Omental fat pad (tissue), 4 donors: Measurements from ENCODE around the gene NTRK2. TPM values are rescaled to one million over a fixed set of nuclear protein-coding genes. Genes with fewer than 3 reads are reported as not detected.

Experiments used
- ATAC-seq: fragments of 150-250 bp; one replicate; pipeline ENCODE4 v1.9.1; 2016; ENCODE audit warnings: mild to moderate bottlenecking, moderate library complexity; ENCODE audit not compliant: low FRiP score
- DNase-seq: peaks from one replicate; pipeline ENCODE4 v3.0.0-alpha.2; 2019; ENCODE audit warnings: low spot score
- total RNA-seq, 4 donors: library from RNA; depleted of rRNA; stranded (reverse); fragments of >200 nt; gene quantifications; one replicate each; pipeline ENCODE4 v1.1.0, GENCODE V29; 2016
- TF ChIP-seq, protein P1 (sequence below), 3 donors: fragments of 450-650 bp; IDR thresholded peaks; one replicate each; pipeline ENCODE4 v1.5.1; 2016 to 2017; ENCODE audit warnings: antibody characterized with exemption in 3 of 3, mild to moderate bottlenecking in 3 of 3, moderate library complexity in 2 of 3

Gene NTRK2
- total RNA-seq, 4 donors from 2014 or later = 13.9 to 20.2 (median 16.1) TPM

- DNase-seq (no peak), ATAC-seq (no peak)
- TF ChIP-seq, protein P1, sequence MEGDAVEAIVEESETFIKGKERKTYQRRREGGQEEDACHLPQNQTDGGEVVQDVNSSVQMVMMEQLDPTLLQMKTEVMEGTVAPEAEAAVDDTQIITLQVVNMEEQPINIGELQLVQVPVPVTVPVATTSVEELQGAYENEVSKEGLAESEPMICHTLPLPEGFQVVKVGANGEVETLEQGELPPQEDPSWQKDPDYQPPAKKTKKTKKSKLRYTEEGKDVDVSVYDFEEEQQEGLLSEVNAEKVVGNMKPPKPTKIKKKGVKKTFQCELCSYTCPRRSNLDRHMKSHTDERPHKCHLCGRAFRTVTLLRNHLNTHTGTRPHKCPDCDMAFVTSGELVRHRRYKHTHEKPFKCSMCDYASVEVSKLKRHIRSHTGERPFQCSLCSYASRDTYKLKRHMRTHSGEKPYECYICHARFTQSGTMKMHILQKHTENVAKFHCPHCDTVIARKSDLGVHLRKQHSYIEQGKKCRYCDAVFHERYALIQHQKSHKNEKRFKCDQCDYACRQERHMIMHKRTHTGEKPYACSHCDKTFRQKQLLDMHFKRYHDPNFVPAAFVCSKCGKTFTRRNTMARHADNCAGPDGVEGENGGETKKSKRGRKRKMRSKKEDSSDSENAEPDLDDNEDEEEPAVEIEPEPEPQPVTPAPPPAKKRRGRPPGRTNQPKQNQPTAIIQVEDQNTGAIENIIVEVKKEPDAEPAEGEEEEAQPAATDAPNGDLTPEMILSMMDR (IDR thresholded peaks at IDR 0.05) = no peak
Observed at GRCh38 chr9:85016384-85017006, 347.0 kb downstream of the NTRK2 start.

GRCh38 chr9:85020791-85021190, 351.3 kb downstream of the NTRK2 start:
- DNase-seq (no peak), ATAC-seq (no peak)
- TF ChIP-seq, protein P1 (IDR thresholded peaks at IDR 0.05) = no peak

- ATAC-seq = no peak
- TF ChIP-seq, protein P1 (IDR thresholded peaks at IDR 0.05) = no peak
- no peak for DNase-seq
Observed at GRCh38 chr9:85021686-85022085, 352.2 kb downstream of the NTRK2 start.

DNA sequence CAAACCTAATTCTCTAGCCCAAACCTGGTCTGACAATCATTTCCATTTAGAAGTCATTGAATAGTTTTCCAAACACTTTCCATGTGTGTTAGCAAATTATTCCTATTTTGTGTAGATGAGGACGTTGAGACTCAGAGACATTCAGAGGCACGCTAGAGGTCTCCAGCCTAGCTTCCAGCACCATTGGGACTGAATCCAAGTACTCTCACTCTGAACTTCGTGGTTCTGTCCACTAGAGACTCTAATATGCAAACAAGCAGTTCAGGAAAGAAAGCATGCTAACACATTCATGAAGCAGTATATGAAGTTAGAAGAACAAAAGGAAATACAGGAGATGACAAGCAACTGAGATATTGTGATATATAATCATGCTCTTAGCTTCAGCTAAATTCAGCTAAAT, 354.8 kb downstream of the NTRK2 start:
- ATAC-seq (no peak), DNase-seq (no peak)
- TF ChIP-seq, protein P1 (IDR thresholded peaks at IDR 0.05) = no peak

DNA sequence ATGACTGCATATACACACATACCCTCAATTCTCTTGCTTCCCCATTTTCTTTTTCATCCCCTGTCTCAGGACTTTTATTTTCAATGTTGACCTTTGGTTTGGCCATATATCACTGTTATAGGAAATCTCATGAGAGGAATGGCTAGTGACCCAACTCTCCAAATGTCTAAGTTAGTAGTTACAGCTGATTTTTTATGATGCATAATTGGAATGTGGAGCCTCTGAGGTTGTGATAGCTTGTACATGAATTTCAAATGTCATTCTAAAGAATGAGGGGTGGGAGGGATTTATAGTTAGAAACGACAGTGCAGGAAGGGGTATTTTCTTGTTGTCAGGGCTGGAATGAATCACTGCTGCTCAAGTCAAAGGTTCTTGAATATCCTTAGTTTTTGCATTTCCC, 356.1 kb downstream of the NTRK2 start:
- DNase-seq = no peak
- TF ChIP-seq, protein P1 (IDR thresholded peaks at IDR 0.05) = no peak
- no peak for ATAC-seq

- TF ChIP-seq, protein P1 (IDR thresholded peaks at IDR 0.05) = no peak
- ATAC-seq (no peak), DNase-seq (no peak)
Observed at GRCh38 chr9:85027870-85028269, 358.3 kb downstream of the NTRK2 start.

GRCh38 chr9:85030316-85030715, 360.8 kb downstream of the NTRK2 start:
- DNase-seq (no peak), ATAC-seq (no peak)
- TF ChIP-seq, protein P1 (IDR thresholded peaks at IDR 0.05) = no peak
